Prostate gland (tissue), 1 donor: Measurements from ENCODE around the gene PSMD6.

Experiments used
- POLR2A ChIP-seq: fragments of 450-650 bp; IDR thresholded peaks from one replicate; pipeline ENCODE4 v1.6.1; 2016; ENCODE audit warnings: antibody characterized with exemption, mild to moderate bottlenecking
- POLR2AphosphoS5 ChIP-seq: sonication (generic); formaldehyde crosslinking; IDR thresholded peaks from one replicate; pipeline ENCODE4 v1.6.1; 2017; ENCODE audit warnings: antibody characterized with exemption

- TF ChIP-seq POLR2A (no peak), POLR2AphosphoS5 (no peak)
These were observed 8.5 kb upstream of the PSMD6 start for GRCh38 chr3:64031540-64032508.
